Progenitor cell of endocrine pancreas (in vitro differentiated cells): ENCODE measurements around the gene DLL3. TPM values are rescaled to one million over a fixed set of nuclear protein-coding genes. Genes with fewer than 3 reads are reported as not detected.

ENCODE experiments used
- DNase-seq: peaks from one replicate; pipeline ENCODE4 v3.0.0; 2021; ENCODE audit warnings: low spot score; ENCODE audit not compliant: unreplicated experiment
- H3K27ac Mint-ChIP-seq: 2 replicates; pipeline ENCODE4 v1.8.0; 2021; ENCODE audit warnings: mild to moderate bottlenecking, moderate library complexity, mixed read lengths
- H3K27me3 Mint-ChIP-seq: 2 replicates; pipeline ENCODE4 v1.8.0; 2021; ENCODE audit warnings: mixed read lengths
- H3K36me3 Mint-ChIP-seq: 2 replicates; pipeline ENCODE4 v1.8.0; 2022; ENCODE audit warnings: mixed read lengths; ENCODE audit not compliant: insufficient read depth
- H3K4me1 Mint-ChIP-seq: 2 replicates; pipeline ENCODE4 v1.8.0; 2021; ENCODE audit warnings: low read depth, mixed read lengths
- H3K4me3 Mint-ChIP-seq: 2 replicates; pipeline ENCODE4 v1.8.0; 2021; ENCODE audit warnings: low read depth, mild to moderate bottlenecking, moderate library complexity, mixed read lengths
- H3K9me3 Mint-ChIP-seq: 2 replicates; pipeline ENCODE4 v1.8.0; 2021; ENCODE audit warnings: low read depth, mixed read lengths
- total RNA-seq: library from RNA; stranded (reverse); gene quantifications from 2 replicates; pipeline ENCODE4 v1.2.1, GENCODE V29; 2021
- TF ChIP-seq, protein P1 (sequence below): fragments of 200-600 bp; sonication (generic); IDR thresholded peaks from one replicate; pipeline ENCODE4 v1.5.0; 2021; ENCODE audit warnings: antibody characterized with exemption, mild to moderate bottlenecking; ENCODE audit not compliant: unreplicated experiment

Gene DLL3
- total RNA-seq, 1 donor from 2014 or later, result 1.1 TPM

GRCh38 chr19:39492225-39492624, 6.5 kb upstream of the DLL3 start:
- peaks cover 14% of the 10 kb centered on the region for H3K27me3 Mint-ChIP-seq
- TF ChIP-seq, protein P1, sequence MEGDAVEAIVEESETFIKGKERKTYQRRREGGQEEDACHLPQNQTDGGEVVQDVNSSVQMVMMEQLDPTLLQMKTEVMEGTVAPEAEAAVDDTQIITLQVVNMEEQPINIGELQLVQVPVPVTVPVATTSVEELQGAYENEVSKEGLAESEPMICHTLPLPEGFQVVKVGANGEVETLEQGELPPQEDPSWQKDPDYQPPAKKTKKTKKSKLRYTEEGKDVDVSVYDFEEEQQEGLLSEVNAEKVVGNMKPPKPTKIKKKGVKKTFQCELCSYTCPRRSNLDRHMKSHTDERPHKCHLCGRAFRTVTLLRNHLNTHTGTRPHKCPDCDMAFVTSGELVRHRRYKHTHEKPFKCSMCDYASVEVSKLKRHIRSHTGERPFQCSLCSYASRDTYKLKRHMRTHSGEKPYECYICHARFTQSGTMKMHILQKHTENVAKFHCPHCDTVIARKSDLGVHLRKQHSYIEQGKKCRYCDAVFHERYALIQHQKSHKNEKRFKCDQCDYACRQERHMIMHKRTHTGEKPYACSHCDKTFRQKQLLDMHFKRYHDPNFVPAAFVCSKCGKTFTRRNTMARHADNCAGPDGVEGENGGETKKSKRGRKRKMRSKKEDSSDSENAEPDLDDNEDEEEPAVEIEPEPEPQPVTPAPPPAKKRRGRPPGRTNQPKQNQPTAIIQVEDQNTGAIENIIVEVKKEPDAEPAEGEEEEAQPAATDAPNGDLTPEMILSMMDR, result no peak

GRCh38 chr19:39492788-39493187, 6.0 kb upstream of the DLL3 start:
- DNase-seq, result no peak
- Mint-ChIP-seq H3K4me3 (no peak overlapping the region), H3K27me3 (peaks cover 20% of the 10 kb centered on the region), H3K36me3 (peaks cover 9% of the 10 kb centered on the region), H3K9me3 (no peaks in the 10 kb centered on the region), H3K27ac (no peak overlapping the region), H3K4me1 (no peaks in the 10 kb centered on the region)
- TF ChIP-seq, protein P1, result no peak

More at GRCh38 chr19:39492225-39492624, 6.5 kb upstream of the DLL3 start:
- no peak overlapping the region for H3K4me3 Mint-ChIP-seq
- no peak overlapping the region for H3K27ac Mint-ChIP-seq
- DNase-seq, result no peak
- no peaks in the 10 kb centered on the region for H3K4me1 Mint-ChIP-seq
- H3K9me3 Mint-ChIP-seq, result no peaks in the 10 kb centered on the region
- peaks cover 10% of the 10 kb centered on the region for H3K36me3 Mint-ChIP-seq

DNA sequence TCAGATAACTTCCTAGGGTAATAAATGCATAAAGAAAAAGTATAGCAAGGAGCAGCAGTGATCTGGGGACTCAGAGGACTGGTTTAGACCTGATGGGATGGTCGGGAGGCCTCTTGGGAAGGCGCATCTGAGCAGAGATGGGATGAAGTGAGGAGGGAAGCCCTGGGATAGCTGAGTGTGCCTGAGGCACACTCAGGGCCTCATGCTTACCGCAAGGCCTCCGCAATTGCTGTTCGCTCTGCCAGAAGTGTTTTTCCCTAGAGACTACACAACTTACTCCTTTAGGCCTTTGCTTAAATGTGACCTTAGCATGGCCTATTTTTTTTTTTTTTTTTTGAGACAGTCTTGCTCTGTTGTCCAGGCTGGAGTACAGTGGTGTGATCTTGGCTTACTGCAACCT, 4.1 kb upstream of the DLL3 start:
- Mint-ChIP-seq H3K36me3 (no peaks in the 10 kb centered on the region), H3K27me3 (peaks cover 33% of the 10 kb centered on the region), H3K27ac (no peak overlapping the region), H3K4me3 (no peak overlapping the region), H3K4me1 (peaks cover 8% of the 10 kb centered on the region), H3K9me3 (no peaks in the 10 kb centered on the region)
- TF ChIP-seq, protein P1, result no peak
- DNase-seq, result no peak

GRCh38 chr19:39496063-39496462, 2.7 kb upstream of the DLL3 start:
- Mint-ChIP-seq H3K27me3 (peaks cover 46% of the 10 kb centered on the region), H3K4me1 (peaks cover 8% of the 10 kb centered on the region), H3K36me3 (no peaks in the 10 kb centered on the region), H3K27ac (no peak overlapping the region), H3K4me3 (no peak overlapping the region), H3K9me3 (no peaks in the 10 kb centered on the region)
- DNase-seq, result no peak
- TF ChIP-seq, protein P1, result no peak

DNA sequence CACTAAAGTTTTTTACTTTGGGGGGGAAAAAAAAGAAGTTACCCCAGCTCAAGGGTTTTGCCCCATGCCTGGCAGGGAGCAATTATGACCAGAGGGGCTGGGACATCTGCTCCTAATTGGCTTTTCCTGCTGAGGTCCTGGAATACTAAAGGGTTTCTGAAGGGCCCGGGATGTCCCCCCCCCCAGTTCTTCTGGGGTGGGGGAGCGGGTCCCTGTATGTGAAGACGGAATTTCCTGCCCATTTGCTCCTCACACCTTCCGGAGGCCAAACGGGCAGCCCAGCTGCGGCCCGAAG, 1.1 kb upstream of the DLL3 start:
- Mint-ChIP-seq H3K9me3 (no peaks in the 10 kb centered on the region), H3K27me3 (peaks cover 53% of the 10 kb centered on the region), H3K4me1 (peaks cover 8% of the 10 kb centered on the region), H3K4me3 (no peak overlapping the region), H3K36me3 (no peaks in the 10 kb centered on the region), H3K27ac (no peak overlapping the region)
- TF ChIP-seq, protein P1, result no peak
- no peak for DNase-seq
